ENCODE measurements around the gene EDEM2.
"Not testable (repeated sequence)": the region's sequence is repeated elsewhere in the genome, so short reads cannot be mapped to it uniquely, and the experiment has no call there.

Gene EDEM2

DNA sequence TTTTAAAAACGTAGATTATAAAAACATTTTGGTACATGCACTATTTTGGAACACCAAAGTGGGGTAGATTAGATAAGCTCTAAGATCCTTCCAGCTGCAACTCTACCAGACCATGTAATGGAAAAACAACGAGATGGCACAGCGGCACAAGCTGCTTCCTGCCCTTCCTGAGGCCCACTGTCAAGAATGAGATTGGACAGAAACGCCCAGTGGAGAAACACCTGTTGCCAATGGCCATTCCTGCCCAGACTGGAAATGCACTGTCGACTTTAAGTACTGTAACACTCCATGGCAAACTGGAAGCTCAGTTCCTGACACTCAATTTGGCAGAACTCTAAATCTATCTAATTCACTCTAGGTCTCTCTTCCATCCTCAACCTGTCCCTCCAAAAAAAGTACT, 21.4 kb downstream of the EDEM2 start:
- DNase-seq (ENCODE audit: low spot score), result no peak

DNA sequence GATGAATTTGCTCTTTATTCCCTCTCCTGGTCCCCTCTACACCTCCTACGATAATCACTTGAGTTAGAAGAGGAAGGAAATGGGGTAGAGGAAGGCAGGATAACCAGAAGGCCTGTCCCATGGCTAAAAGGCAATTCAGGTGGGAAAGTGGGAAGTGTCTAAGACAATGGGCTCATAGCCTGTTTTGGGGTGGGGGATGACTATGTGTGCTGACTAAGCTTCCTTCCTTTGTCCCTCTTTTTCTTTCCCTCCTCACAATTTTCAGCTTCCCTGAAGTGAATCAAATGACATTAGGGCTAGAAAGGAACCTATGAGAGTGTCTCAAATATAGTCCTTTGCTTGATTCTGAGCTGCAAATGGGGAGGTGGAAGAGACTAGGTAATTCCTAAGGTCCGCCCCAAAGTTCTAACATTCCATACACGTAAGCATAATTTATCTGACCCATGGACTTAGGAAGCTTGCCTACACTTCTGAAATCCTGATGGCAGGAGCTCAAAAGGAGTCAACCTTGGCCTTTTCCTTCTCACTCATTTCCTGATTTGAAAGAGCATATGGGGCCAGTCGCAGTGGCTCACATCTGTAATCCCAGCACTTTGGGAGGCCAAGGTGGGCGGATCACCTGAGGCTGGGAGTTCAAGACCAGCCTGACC, 24.3 kb downstream of the EDEM2 start:
- DNase-seq (ENCODE audit: low spot score), result no peak

DNA sequence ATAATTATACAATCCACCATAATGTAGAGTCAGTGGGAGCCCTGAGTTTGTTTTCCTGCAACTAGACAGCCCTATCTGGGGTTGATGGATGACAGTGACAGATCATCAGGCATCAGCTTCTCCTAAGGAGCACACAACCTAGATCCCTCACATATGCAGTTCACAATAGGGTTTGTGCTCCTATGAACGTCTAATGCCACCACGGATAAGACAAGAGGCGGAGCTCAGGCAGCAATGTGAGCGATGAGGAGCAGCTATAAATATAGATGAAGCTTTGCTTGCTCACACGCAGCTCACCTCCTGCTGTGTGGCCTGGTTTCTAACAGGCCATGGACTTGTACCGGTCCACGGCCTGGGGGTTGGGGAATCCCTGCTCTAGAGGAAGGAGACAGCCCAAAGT, 25.9 kb downstream of the EDEM2 start:
- no peak for DNase-seq (ENCODE audit: low spot score)

- peak; percentile 17 for DNase-seq (ENCODE audit: low spot score)
Observed at GRCh38 chr20:35120012-35120701, 27.0 kb downstream of the EDEM2 start.

DNA sequence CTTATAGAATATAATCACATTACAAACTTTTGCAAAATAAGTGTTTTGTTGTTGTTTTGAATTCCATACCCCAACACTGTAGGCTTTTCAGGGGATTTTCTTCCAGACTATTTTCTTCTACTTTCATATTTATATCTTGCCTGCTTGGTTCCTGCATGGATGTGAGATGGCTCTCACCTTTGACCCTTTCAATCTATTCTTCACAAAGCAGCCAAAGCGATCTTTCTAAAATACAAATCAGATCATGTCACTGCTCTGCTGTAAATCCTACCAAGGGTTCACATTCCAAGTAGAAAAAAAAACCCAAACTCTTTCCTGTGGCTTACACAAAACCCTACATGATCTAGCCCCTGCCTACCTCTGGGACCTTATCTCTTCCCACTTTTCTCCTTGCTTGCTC, 29.5 kb downstream of the EDEM2 start:
- DNase-seq (ENCODE audit: low spot score), result no peak

GRCh38 chr20:35117196-35117595, 29.9 kb downstream of the EDEM2 start:
- no peak for DNase-seq (ENCODE audit: low spot score)

GRCh38 chr20:35116258-35116657, 30.9 kb downstream of the EDEM2 start:
- DNase-seq (ENCODE audit: low spot score), result no peak

- no peak for DNase-seq (ENCODE audit: low spot score)
Observed at GRCh38 chr20:35115606-35116005, 31.5 kb downstream of the EDEM2 start.

DNA sequence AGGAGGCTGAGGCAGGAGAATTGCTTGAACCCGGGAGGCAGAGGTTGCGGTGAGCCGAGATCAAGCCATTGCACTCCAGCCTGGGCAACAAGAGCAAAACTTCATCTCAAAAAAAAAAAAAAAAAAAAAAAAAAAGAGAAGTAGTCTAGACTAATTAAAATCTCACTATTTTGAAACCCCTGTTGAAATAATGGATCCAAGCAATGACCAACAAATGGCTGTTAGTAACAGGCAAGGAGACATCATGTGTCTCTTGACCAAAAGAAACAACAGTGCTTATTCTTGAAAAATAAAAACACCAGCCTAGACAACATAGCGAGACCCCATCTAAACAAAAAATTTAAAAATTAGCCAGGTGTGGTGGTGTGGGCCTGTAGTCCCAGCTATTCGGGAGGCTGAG, 34.9 kb downstream of the EDEM2 start:
- DNase-seq (ENCODE audit: low spot score), result not testable (repeated sequence)

DNA sequence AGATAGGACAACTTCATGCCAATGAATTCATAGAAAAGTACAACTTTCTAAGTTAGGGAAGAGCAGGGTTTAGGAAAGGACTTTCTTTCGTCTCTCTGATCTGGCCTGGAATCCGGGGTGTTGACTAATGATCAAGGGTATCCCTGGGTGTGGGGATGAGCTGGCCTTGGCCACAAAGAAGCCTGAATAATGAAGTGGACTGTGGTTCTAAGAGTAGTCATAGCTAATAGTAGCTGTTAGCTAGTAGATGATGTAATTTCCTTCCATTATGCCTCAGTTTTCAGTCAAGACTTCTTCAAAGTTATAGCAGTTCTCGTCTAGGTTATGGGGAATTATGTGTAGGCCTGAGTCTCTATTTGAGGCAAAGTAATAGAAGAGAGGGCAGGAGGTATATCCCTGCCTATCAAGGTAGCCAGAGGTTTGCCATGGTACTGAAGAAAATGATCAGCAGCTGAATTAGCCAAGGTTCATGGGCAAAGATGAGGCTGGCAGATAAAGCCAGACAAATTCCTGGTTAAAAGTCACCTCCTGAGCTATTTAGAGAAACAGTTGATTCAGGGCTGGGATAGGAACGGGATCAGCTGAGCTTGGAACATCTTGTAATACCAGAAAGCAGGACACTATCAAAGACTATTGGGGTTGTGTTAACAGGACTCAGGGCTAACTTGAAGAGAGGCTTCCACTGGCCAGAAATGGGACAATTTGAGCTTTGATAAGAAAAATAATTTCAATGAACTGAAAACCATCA, 35.8 kb downstream of the EDEM2 start:
- DNase-seq (ENCODE audit: low spot score), result peak; percentile 86

- no peak for DNase-seq (ENCODE audit: low spot score)
Observed at GRCh38 chr20:35108921-35109320, 38.2 kb downstream of the EDEM2 start.

DNA sequence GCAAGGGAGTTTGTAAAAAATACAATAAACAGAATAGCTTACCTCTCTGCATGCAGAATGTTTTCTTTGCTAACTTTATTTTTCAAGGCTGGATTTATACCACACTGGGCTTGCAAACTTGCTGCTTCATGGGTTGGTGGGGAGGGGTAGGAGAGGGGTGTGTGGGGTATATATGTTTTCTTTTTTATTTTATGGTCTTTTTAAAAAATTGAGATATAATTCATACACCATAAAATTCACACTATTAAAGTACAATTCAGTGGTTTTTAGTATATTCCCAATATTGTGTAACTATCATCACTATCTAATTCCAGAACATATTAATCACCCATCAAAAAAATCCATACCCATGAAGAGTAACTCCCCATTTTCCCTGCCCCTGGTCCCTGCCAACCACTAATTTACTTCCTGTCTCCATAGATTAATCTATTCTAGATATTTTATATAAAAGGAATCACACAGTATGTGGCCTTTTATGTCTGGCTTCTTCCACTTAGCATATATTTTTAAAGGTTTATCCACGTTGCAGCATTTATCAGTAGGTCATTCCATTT, 40.2 kb downstream of the EDEM2 start:
- no peak for DNase-seq (ENCODE audit: low spot score)

GRCh38 chr20:35104685-35105295, 42.3 kb downstream of the EDEM2 start:
- no peak for DNase-seq (ENCODE audit: low spot score)

DNA sequence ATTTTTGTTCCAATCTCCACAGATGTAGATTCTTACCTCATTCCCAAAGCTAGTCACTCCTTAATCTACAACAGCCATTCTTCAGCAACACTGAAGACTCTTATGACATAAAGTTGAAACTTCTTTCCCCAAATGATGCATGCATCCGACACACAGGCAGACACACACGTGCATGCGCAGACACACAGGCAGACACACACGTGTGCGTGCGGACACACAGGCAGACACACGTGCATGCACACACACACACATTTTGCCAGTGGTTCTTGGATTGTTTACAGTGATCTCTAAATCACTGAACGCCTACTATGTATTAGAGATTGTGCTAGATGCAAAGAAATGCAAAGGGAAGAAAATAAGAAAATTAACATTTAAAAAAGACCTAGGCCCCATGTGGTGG, 45.5 kb downstream of the EDEM2 start:
- no peak for DNase-seq (ENCODE audit: low spot score)

DNA sequence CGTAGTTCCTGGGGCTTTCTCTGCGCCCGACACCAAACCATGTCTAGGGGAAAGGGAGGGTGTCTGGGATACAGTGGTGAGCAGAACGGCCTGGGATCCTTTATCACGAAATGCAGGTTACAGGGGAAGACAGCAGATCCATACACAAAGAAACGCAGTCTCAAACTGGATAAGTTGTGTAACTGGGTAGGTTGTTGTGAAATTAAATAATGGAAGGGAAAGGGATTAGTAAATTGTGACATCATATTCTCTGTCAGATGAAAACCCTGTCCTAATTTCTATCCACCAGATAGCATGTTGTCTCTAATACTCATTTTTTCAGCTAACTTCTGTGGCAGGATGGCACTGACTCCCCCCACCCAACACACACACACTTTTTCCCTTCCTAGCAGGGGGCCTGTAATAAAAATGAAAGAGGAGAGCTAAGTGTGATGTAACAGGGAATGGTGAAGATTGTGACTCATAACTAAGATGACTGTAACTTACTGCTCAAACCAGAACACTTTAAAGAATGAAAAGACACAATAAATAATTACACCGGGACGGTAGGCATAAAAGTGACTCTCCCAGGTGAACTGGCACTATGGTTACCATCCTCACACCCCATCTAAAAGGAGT, 53.8 kb downstream of the EDEM2 start:
- DNase-seq (ENCODE audit: low spot score), result peak; percentile 55

GRCh38 chr20:35092524-35093266, 54.4 kb downstream of the EDEM2 start, which contains the start of gene TRPC4AP:
Gene TRPC4AP, minus strand, starts transcription at chr20:35092807. Its CDS starts 26 bp downstream, at chr20:35092781.
- DNase-seq (ENCODE audit: low spot score), result peak; percentile 94

GRCh38 chr20:35091816-35092523, 55.2 kb downstream of the EDEM2 start:
- peak; percentile 28 for DNase-seq (ENCODE audit: low spot score)

GRCh38 chr20:35088231-35089145, 58.6 kb downstream of the EDEM2 start:
- no peak for DNase-seq (ENCODE audit: low spot score)

DNA sequence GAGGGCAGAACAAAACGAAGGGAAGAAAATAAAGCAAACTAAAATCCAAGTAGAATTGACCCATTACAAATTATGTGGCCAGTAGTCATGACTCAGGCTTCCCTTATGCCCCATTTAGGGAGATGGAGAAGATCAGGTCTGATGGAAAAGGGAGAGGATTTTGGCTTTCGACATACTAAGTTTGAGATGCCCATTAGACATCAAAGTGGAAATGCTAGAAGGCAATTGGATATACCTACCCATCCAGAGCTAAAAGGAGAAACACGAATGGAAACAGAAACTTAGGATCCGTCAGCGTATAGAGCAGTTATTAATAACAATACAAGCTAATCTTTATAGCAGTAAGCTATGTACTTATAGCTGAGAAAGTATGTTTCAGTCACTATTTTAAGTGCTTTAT, 59.3 kb downstream of the EDEM2 start:
- no peak for DNase-seq (ENCODE audit: low spot score)

All from GM03348 (cell line).